NCI-H524 (cell line): Measurements from ENCODE around the gene SCGB1D1.
"Not testable (repeated sequence)": the region's sequence is repeated elsewhere in the genome, so short reads cannot be mapped to it uniquely, and the experiment has no call there.

Experiments
- DNase-seq, 2 experiments: peaks; one replicate each; lab custom pipeline; 2025; lab: John Stamatoyannopoulos, UW

SCGB1D1 gene

GRCh38 chr11:62166371-62166770 is 23.6 kb upstream of the SCGB1D1 start:
- DNase-seq = no peak

- no peak for DNase-seq
These were observed 20.6 kb upstream of the SCGB1D1 start for GRCh38 chr11:62169448-62169847.

- DNase-seq = no peak
These were observed 20.1 kb upstream of the SCGB1D1 start for GRCh38 chr11:62169935-62170334.

GRCh38 chr11:62171261-62171723 is 18.7 kb upstream of the SCGB1D1 start:
- peak; percentile 84 to 89 for DNase-seq

GRCh38 chr11:62172294-62172693 is 17.7 kb upstream of the SCGB1D1 start:
- DNase-seq = no peak

- DNase-seq = no peak
These were observed 13.2 kb upstream of the SCGB1D1 start for GRCh38 chr11:62176766-62177165.

GRCh38 chr11:62179995-62180394 is 10.0 kb upstream of the SCGB1D1 start:
- no peak for DNase-seq

- no peak for DNase-seq
These were observed 8.9 kb upstream of the SCGB1D1 start for GRCh38 chr11:62181097-62181496.

- no peak for DNase-seq
These were observed 7.7 kb upstream of the SCGB1D1 start for GRCh38 chr11:62182147-62182891.

GRCh38 chr11:62186195-62186594 is 3.8 kb upstream of the SCGB1D1 start:
- DNase-seq = no peak

GRCh38 chr11:62193952-62194351 is 3.9 kb downstream of the SCGB1D1 start:
- DNase-seq = no peak

GRCh38 chr11:62195010-62195409 is 5.0 kb downstream of the SCGB1D1 start:
- not testable (repeated sequence) for DNase-seq

GRCh38 chr11:62195945-62196344 is 5.9 kb downstream of the SCGB1D1 start:
- peak; percentile 70 to 87 for DNase-seq

- DNase-seq = not testable (repeated sequence)
These were observed 7.4 kb downstream of the SCGB1D1 start for GRCh38 chr11:62197400-62197799.

- DNase-seq = no peak
These were observed 11.4 kb downstream of the SCGB1D1 start for GRCh38 chr11:62201376-62201775.

- no peak for DNase-seq
These were observed 12.9 kb downstream of the SCGB1D1 start for GRCh38 chr11:62202910-62203309.

GRCh38 chr11:62204430-62204829 is 14.4 kb downstream of the SCGB1D1 start:
- no peak for DNase-seq

GRCh38 chr11:62205441-62205840 is 15.4 kb downstream of the SCGB1D1 start:
- no peak for DNase-seq

- DNase-seq = not testable (repeated sequence)
These were observed 16.5 kb downstream of the SCGB1D1 start for GRCh38 chr11:62206276-62207066.

- DNase-seq = no peak
These were observed 18.7 kb downstream of the SCGB1D1 start for GRCh38 chr11:62208785-62209144.

- peak in 1 of 2 experiments; percentile 23 for DNase-seq
These were observed 27.3 kb downstream of the SCGB1D1 start for GRCh38 chr11:62217191-62217748.

- DNase-seq = no peak
These were observed 31.5 kb downstream of the SCGB1D1 start for GRCh38 chr11:62221498-62221897.

- no peak for DNase-seq
These were observed 33.1 kb downstream of the SCGB1D1 start for GRCh38 chr11:62223095-62223494.
